Nephron (organoid): Measurements from ENCODE around the gene ASB16.
A peak's percentile ranks its signal among the peaks of the same experiment; 100 is the strongest.

Source experiments
- H3K27ac Mint-ChIP-seq, 3 experiments: 2 replicates each; pipeline ENCODE4 v1.8.0; 2020; ENCODE audit warnings: mixed read lengths in 3 of 3, mild to moderate bottlenecking in 2 of 3, moderate library complexity in 1 of 3
- H3K27me3 Mint-ChIP-seq: 2 replicates; pipeline ENCODE4 v1.8.0; 2021; ENCODE audit warnings: low read depth, mild to moderate bottlenecking, moderate library complexity, mixed read lengths
- H3K36me3 Mint-ChIP-seq: 2 replicates; pipeline ENCODE4 v1.8.0; 2020; ENCODE audit warnings: low read depth, mixed read lengths
- H3K4me1 Mint-ChIP-seq: 2 replicates; pipeline ENCODE4 v1.8.0; 2020; ENCODE audit warnings: mixed read lengths
- H3K4me3 Mint-ChIP-seq, 3 experiments: 2 replicates each; pipeline ENCODE4 v1.8.0; 2020; ENCODE audit warnings: mild to moderate bottlenecking in 3 of 3, mixed read lengths in 3 of 3, moderate library complexity in 2 of 3
- H3K9me3 Mint-ChIP-seq: 2 replicates; pipeline ENCODE4 v1.8.0; 2020; ENCODE audit warnings: mixed read lengths
- CTCF ChIP-seq, 3 experiments: fragments of 200-600 bp; sonication (generic); IDR thresholded peaks; one replicate each; pipeline ENCODE4 v1.5.0; 2021; ENCODE audit warnings: antibody characterized with exemption in 3 of 3; ENCODE audit not compliant: unreplicated experiment in 3 of 3

ASB16 gene

GRCh38 chr17:44170499-44171201, at the start of gene ASB16:
ASB16 (plus strand) TSS chr17:44170704; CDS start chr17:44170790, 86 bp downstream.
- Mint-ChIP-seq H3K36me3 (peaks cover 7% of the 10 kb centered on the region), H3K4me3 (peak within 1 kb of the TSS in 2 of 3 experiments; percentile 24 to 62), H3K27ac (peak within 1 kb of the TSS; percentile 22 to 83 (median 80)), H3K27me3 (no peaks in the 10 kb centered on the region), H3K4me1 (peaks cover 27% of the 10 kb centered on the region), H3K9me3 (no peaks in the 10 kb centered on the region)
- TF ChIP-seq CTCF (IDR thresholded peaks at IDR 0.05; ENCODE audit: unreplicated experiment in 3 of 3), result no peak

- peaks cover 13% of the 10 kb centered on the region for H3K36me3 Mint-ChIP-seq
- H3K27ac Mint-ChIP-seq, result peak overlapping the region; percentile 53 to 67 (median 54)
- H3K9me3 Mint-ChIP-seq, result no peaks in the 10 kb centered on the region
- peak overlapping the region; percentile 94 to 96 (median 95) for H3K4me3 Mint-ChIP-seq
- H3K27me3 Mint-ChIP-seq, result no peaks in the 10 kb centered on the region
- peaks cover 54% of the 10 kb centered on the region for H3K4me1 Mint-ChIP-seq
- TF ChIP-seq CTCF (IDR thresholded peaks at IDR 0.05; ENCODE audit: unreplicated experiment in 3 of 3), result no peak
These were observed 49.5 kb upstream of the ASB16 start for GRCh38 chr17:44120851-44121605.

GRCh38 chr17:44121997-44122815, 48.3 kb upstream of the ASB16 start:
- Mint-ChIP-seq H3K36me3 (peaks cover 5% of the 10 kb centered on the region), H3K27me3 (no peaks in the 10 kb centered on the region), H3K9me3 (no peaks in the 10 kb centered on the region), H3K4me3 (peak overlapping the region; percentile 94 to 96 (median 95)), H3K27ac (peak overlapping the region; percentile 54 to 88 (median 82)), H3K4me1 (peaks cover 46% of the 10 kb centered on the region)
- TF ChIP-seq CTCF (IDR thresholded peaks at IDR 0.05; ENCODE audit: unreplicated experiment in 3 of 3), result no peak

GRCh38 chr17:44122816-44123355, 47.6 kb upstream of the ASB16 start:
- no peak for TF ChIP-seq CTCF (IDR thresholded peaks at IDR 0.05; ENCODE audit: unreplicated experiment in 3 of 3)
- H3K27me3 Mint-ChIP-seq, result no peaks in the 10 kb centered on the region
- H3K9me3 Mint-ChIP-seq, result no peaks in the 10 kb centered on the region
- peak overlapping the region; percentile 94 to 96 (median 95) for H3K4me3 Mint-ChIP-seq
- H3K27ac Mint-ChIP-seq, result peak overlapping the region; percentile 54 to 88 (median 82)
- H3K36me3 Mint-ChIP-seq, result peaks cover 5% of the 10 kb centered on the region
- peaks cover 46% of the 10 kb centered on the region for H3K4me1 Mint-ChIP-seq

- peaks cover 41% of the 10 kb centered on the region for H3K4me1 Mint-ChIP-seq
- peak within 1 kb of the TSS; percentile 95 to 96 (median 96) for H3K4me3 Mint-ChIP-seq
- TF ChIP-seq CTCF (IDR thresholded peaks at IDR 0.05; ENCODE audit: unreplicated experiment in 3 of 3), result peak; percentile 37 to 57 (median 40)
These were observed 47.0 kb upstream of the ASB16 start, which contains the start of gene HDAC5 for GRCh38 chr17:44123356-44124117. HDAC5 (minus strand) TSS chr17:44123641; CDS start chr17:44117515, 6,126 bp downstream.

More at GRCh38 chr17:44123356-44124117, 47.0 kb upstream of the ASB16 start, which contains the start of gene HDAC5:
- Mint-ChIP-seq H3K36me3 (peaks cover 1% of the 10 kb centered on the region), H3K27me3 (no peaks in the 10 kb centered on the region), H3K9me3 (no peaks in the 10 kb centered on the region), H3K27ac (peak within 1 kb of the TSS; percentile 90 to 97 (median 94))
